HG02840 (cell line): ENCODE measurements around the gene MOSMO.
"Not testable (repeated sequence)": the region's sequence is repeated elsewhere in the genome, so short reads cannot be mapped to it uniquely, and the experiment has no call there.

Experiments
- ATAC-seq: cut with Tn5 transposase; IDR thresholded peaks from one replicate; pipeline ENCODE4 v1.9.1; 2021; ENCODE audit warnings: mild to moderate bottlenecking, moderate library complexity, moderate number of reproducible peaks; ENCODE audit not compliant: unreplicated experiment, low FRiP score

The MOSMO gene

GRCh38 chr16:22088642-22089041, 80.7 kb downstream of the MOSMO start:
- ATAC-seq: no peak

GRCh38 chr16:22089910-22090309, 82.0 kb downstream of the MOSMO start:
- ATAC-seq: no peak

- ATAC-seq: no peak
These were observed 83.8 kb downstream of the MOSMO start for GRCh38 chr16:22091721-22092120.

- no peak for ATAC-seq
These were observed 84.4 kb downstream of the MOSMO start, which contains the start of gene VWA3A for GRCh38 chr16:22092143-22092933. VWA3A (plus strand) TSS chr16:22092541; CDS start chr16:22092638, 97 bp downstream.

- no peak for ATAC-seq
These were observed 85.4 kb downstream of the MOSMO start for GRCh38 chr16:22093331-22093730.

GRCh38 chr16:22093996-22094395, 86.1 kb downstream of the MOSMO start:
- ATAC-seq: no peak

GRCh38 chr16:22098405-22099255, 90.7 kb downstream of the MOSMO start:
- ATAC-seq: no peak

- no peak for ATAC-seq
These were observed 91.5 kb downstream of the MOSMO start for GRCh38 chr16:22099256-22099975.

GRCh38 chr16:22103441-22103840, 95.5 kb downstream of the MOSMO start:
- no peak for ATAC-seq

- ATAC-seq: no peak
These were observed 101.5 kb downstream of the MOSMO start for GRCh38 chr16:22109258-22109898.

GRCh38 chr16:22111629-22112028, 103.7 kb downstream of the MOSMO start:
- ATAC-seq: not testable (repeated sequence)

- no peak for ATAC-seq
These were observed 108.3 kb downstream of the MOSMO start for GRCh38 chr16:22116095-22116700.

- ATAC-seq: no peak
These were observed 109.7 kb downstream of the MOSMO start for GRCh38 chr16:22117609-22118008.

GRCh38 chr16:22120440-22120839, 112.5 kb downstream of the MOSMO start:
- no peak for ATAC-seq

GRCh38 chr16:22122239-22122638, 114.3 kb downstream of the MOSMO start:
- no peak for ATAC-seq

- no peak for ATAC-seq
These were observed 115.2 kb downstream of the MOSMO start for GRCh38 chr16:22123146-22123545.

- no peak for ATAC-seq
These were observed 116.0 kb downstream of the MOSMO start for GRCh38 chr16:22123759-22124490.

GRCh38 chr16:22124583-22125284, 116.8 kb downstream of the MOSMO start:
- ATAC-seq: no peak
